ENCODE data around the gene B4GALT5.

DNA sequence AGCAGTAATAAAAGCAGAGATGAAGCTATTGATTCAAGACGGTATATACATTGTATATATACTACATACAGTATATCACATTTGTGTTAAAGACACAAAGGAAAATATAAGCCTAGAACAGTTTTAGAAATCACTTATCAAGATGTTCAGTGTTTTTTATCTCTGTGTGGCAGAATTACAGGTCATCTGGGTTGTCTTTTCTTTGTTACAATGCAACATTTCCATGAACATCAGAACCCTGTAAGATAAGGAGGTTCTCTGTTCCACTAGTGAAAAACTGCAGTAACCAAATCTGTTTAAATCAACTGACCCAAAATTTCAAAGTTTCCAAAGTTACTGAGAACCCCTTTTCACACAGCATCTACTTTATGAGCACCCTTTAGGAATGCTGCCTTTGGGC, 42.2 kb downstream of the B4GALT5 start:
- TF ChIP-seq POLR2AphosphoS5 (IDR thresholded peaks at IDR 0.05) (no peak), EP300 (IDR thresholded peaks at IDR 0.05) (no peak)
